NCI-H345 treated with DMSO at 0.1 percent for 48 hours (cell line): Measurements from ENCODE around the gene ALX3.
"Not testable (repeated sequence)": the region's sequence is repeated elsewhere in the genome, so short reads cannot be mapped to it uniquely, and the experiment has no call there.

ENCODE experiments used
- DNase-seq: peaks from one replicate; lab custom pipeline; 2025; ENCODE audit not compliant: unreplicated experiment; lab: John Stamatoyannopoulos, UW

ALX3 gene

DNA sequence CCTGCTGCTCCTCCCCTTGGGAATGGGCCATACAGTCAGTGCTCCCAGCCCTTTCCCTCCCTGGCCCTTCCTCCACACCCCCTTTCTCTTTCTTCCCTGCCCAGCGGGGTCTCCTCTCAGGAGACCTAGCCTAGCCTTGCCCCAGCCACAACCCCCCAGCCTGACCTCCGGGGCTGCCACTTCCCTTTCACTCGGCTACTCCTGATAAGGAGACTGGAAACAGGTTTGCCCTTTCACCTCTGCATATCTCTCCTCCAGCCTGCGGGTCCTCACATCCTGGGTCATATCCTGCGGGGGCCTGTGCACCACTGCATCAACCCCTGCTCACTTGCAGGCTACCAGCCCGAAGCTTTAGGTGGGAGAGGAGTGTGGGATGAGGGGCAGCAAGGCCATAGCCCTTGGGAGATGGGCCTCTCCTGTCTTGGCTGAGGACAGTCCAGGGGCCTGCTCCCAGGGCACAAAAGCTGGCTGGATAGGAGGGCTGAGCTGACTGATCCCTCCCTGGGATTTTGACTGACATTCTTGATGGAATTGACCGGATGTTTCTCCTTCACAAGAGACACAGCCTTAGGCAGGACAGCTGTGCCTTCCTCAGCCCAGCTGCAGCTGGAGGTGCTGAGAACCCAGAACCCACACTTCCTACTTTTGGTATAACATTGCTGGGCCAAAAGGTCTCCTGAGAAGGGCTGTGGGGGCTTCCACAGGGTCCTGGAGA lies 19.2 kb upstream of the ALX3 start:
- DNase-seq = no peak

DNA sequence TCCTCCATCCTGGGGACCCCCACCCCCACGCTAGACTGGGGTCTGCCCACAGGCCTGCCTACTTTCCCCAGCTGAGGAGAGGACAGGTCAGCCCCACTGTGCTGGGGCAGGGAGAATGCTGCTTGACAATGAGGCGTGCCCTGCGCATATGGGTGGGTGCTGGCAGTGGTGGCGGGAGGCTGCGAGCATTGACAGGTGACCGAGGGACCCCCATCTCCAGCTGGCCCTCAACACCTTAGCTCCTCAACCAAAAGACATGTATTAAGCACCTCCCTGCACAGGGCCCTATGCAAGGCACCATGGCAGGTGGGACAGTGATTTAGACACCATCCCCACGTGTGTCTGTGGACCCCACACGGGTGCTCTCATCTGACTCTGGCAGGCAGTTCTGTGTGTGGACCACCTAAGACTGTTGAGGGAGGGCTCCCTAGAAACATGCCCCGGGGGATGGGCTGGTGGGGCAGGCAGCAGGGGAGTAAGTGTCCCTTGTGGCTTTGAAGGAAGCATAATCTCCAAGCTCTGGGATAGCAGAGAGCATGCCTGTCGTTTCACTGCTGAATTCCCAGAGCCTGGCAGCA lies 18.4 kb upstream of the ALX3 start:
- no peak for DNase-seq

DNA sequence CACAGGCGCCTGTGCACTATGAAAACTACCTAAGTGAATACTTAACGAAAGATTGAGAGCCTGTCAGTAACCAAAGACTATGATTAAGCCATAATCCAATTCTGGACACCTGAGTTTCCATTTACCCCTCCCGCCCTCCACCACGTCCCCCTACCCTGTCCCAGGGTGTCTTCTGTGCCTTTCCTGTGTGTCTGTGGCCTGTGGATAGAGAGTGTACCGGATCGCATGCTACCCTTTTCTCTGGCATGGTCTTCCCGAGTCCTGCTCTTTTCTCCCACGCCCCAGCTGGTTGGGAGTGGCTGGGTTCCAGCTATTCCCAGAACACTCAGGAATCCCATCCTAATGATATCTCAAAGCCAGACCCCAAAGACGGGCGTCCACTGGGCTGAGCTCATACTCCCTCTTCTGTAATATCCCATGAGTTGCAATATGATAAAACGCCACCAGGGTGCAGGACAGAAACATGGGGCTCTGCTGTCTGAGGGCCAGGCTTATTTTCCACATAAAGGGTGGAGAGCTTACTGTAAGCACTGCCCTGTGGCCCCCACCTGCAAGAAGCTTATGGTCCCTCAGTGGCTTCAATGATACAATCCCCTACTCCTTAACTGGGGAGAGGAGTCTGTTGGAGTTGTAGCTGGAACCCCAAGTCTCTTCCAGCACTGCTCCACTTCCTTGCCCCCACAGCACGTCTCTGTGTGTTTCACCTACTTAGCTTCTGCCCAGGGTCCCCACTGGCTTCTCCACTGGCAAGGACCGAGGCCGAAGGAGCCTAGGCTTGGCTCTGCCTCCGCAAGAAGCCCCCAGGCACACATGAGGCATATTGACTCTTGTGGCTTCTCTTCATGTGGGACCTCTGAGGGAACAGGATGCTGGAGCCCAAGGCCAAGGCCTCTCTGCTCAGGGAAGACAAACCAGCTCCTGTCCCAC lies 17.6 kb upstream of the ALX3 start:
- DNase-seq = peak; percentile 26

DNA sequence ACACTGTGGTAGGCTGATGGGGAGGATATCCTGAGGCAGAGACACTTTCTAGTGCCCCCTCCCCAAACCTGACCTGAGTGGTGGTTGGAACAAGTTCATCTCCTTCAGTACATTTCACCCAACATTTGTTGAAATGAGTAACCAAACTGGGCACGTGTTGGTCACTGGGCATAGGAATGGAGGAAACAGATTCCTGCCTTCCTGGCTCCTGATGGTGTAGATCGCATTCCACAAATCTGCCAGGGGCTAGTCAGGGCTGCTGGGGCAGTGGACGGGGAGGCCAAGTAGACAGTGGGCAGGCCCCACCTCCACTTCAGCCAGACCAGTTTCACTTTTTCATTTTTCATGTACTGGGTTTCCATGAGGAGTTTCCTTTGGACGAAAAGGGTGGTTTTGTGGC lies 16.5 kb upstream of the ALX3 start:
- DNase-seq = no peak

DNA sequence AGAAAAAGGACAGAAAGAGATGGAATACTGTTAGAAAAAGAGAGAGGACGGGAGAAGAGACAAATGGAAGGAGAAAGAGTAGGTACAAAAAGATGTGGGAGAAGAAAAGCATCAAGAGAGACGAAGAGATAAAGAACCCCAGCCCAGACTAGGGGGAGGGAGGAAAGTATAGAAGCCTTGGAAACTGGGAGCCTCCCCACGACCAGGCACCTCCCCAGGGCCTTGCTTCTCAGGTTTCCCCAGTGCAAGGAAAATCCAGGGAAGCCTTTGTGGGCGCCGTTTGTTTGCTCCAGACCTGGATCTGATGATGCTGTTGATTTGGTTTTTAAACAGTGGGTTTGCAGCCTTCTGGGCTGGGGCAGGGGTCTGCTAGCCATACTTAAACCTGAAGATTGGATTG lies 15.2 kb upstream of the ALX3 start:
- DNase-seq = no peak

GRCh38 chr1:110084227-110085078 lies 14.0 kb upstream of the ALX3 start:
- no peak for DNase-seq

DNA sequence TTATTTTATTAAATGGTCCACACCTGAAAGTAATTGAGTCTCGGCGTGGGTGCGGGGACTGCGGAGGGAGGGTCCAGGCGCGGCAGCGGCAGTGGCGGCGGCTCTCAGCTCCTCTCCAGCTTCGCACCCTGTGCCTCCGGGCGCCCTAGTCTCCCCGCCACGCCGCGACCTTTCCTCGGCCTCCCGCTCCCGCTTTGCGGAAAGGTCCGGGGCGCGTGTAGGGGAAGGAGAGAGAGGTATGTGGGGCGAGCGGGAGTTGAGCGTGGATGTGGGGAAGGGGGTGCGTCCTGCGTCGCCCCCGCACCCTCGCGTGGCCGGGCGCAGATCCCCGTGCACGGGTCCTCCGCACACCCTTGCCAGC lies 13.4 kb upstream of the ALX3 start:
- no peak for DNase-seq

GRCh38 chr1:110083061-110083865 lies 12.8 kb upstream of the ALX3 start:
- no peak for DNase-seq

DNA sequence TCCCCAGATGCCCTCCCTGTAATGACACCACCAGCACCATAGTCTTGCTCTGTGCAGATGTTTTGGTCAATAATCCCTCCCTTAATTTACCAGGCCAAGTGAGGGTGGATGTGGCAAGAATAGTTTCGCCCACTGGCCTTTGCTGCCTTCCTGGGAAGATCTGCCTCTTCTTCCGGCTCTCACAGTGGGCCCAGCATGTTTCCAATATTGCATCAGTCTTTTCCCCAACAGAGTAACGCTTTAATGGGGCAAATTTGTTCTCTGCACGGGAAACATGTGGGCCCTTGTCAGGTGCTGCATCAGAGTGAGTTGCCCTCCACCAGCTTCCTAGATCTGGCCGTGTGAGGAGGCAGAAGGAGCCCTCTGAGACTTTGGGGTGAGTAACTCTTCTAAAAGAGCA lies 12.0 kb upstream of the ALX3 start:
- DNase-seq = no peak

GRCh38 chr1:110081061-110081460 lies 10.6 kb upstream of the ALX3 start:
- DNase-seq = no peak

DNA sequence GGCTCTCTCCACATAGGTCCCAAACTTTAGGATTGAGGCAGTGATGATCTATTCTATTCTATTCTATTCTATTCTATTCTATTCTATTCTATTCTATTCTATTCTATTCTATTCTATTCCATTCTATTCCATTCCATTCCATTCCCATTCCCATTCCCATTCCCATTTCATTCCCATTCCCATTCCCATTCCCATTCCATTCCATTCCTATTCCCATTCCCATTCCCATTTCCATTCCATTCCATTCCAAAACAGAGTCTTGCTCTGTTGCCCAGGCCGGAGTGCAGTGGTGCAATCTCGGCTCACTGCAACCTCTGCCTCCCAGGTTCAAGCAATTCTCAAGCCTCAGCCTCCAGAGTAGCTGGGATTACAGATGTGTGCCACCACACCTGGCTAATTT lies 9.5 kb upstream of the ALX3 start:
- not testable (repeated sequence) for DNase-seq

DNA sequence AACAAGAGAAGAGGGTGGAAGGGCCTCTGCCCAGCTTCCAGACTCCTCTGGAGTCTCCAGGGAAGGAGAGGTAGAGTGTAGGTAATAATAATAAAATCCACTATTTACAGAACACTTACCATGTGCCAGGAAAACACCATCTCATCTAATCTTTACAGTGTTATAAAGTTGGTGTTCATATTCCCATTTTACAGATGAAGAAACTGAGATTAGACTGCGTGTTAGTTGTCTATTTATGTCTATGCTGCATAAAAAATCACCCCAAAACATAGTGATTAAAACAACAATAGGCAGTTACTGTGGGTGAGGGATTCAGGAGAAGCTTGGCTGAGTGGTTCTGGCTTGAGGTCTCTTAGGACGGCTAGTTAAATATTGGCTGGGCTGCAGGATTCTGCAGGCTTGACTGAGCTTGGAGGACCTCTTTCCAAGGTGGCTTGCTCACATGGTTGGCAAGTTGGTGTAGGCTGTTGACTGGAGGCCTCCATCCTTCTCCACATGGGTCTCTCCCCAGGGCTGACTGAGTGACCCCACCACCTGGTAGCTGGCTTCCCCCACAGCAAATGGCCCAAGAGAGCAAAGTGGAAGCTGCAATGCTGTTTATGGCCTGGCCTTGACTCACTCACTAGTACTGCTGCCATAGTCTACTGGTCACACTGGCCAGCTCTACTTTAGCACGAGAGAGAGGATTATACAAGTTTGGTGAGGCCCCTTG lies 6.5 kb upstream of the ALX3 start:
- DNase-seq = no peak

GRCh38 chr1:110074166-110074565 lies 3.7 kb upstream of the ALX3 start:
- no peak for DNase-seq

DNA sequence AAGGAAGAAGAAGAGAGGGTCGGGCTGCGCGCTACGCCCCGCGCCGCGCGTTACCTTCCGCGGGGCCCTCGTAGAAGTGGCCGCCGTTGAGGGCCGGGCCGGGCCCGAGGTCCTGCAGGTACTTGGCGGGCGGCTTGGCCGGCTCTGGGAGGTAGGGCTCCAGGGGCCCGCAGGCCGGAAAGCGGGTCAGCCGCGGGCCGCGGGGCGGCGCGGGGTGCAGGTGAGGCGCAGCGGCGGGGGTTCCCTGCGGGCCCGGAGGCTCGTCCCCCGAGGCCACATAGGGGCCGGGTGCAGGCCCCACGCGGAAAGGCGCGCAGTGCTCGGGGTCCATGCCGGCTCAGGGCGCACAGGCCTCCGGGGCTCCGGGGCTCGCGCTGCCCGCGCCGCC lies 196 bp downstream of the ALX3 start:
- DNase-seq = no peak

DNA sequence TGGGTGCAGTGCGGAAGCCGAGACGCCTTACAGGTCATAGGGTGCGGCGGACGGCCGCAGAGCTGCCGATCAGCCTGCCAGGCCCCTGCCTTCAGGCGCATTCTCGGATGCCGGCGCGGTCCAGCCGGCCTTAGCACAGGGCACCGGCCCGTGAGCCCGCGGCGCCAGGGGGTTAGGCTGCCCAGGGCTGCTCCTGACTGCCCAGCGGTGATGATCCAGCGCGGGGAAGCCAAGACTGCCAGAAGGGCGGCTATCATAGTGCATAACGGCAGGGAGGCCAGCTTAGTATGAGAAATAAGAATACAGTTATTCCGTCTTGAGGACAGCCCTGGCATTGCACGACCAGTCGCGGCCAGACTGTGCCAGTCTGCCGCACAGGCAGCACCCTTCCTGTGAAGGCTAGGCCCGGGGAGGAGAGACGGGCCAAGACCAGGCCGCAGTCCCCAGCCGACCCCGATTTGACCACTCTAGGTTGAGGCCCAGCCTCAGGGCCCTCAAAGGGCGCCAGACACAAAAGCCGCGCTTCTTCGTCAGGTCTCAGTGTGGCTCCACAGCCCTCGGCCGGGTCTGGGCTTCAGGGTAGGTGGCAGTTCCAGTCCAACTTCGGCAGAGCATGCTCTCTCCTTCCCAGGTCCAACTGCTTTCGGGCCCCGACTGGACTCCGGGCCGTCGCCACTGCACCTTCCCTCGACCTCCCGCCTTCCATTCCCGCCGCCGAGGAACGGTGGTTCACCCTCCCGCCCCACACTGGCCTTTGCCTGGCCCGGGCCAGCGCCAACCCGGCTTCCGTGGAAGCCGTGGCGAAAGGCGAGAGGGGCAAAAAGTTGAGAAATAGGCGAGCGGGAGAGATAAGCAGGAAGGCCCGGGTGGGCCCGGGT lies 829 bp downstream of the ALX3 start:
- DNase-seq = no peak

GRCh38 chr1:110068646-110069403 lies 1.6 kb downstream of the ALX3 start:
- no peak for DNase-seq

GRCh38 chr1:110067893-110068645 lies 2.4 kb downstream of the ALX3 start:
- DNase-seq = no peak
